ENCODE results near the gene LIME1.

Gene LIME1

DNA sequence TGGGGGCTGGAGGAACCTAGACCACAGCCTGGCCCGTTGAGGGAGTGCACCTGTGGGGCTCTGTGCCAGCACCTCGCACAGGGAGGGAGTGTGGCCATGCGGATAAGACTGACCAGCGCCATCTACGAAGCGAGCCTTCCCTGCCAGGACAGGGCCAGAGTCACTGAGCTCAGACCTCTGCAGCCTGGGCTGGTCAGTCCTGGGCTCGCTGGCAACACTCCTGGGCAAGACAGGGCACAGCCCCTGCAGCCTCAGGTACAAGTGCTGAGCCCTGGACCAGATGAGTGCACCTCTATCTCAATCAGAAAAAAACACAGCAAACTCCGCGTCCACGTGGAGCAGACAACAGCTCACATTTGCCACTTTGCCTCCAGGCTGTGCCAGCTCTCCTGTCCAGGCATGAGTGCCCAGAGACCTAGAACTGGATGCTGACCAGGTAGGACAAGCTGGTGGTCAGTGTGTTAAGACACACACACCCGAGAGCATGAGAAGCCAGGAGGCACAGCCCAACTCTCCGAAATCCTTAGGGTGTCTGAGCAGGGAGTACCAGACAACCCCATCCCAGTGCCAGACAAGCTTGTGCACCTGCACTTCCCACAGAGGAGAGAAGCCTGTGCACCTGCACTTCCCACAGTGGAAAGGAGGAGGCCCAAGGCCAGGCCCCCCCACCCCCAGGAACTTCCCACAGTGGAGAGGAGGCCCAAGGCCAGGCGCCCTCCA lies 33.6 kb upstream of the LIME1 start:
- FAIRE-seq (no peak), DNase-seq (ENCODE audit: insufficient read length, low spot score) (peak; percentile 2)
- TF ChIP-seq, protein P1, sequence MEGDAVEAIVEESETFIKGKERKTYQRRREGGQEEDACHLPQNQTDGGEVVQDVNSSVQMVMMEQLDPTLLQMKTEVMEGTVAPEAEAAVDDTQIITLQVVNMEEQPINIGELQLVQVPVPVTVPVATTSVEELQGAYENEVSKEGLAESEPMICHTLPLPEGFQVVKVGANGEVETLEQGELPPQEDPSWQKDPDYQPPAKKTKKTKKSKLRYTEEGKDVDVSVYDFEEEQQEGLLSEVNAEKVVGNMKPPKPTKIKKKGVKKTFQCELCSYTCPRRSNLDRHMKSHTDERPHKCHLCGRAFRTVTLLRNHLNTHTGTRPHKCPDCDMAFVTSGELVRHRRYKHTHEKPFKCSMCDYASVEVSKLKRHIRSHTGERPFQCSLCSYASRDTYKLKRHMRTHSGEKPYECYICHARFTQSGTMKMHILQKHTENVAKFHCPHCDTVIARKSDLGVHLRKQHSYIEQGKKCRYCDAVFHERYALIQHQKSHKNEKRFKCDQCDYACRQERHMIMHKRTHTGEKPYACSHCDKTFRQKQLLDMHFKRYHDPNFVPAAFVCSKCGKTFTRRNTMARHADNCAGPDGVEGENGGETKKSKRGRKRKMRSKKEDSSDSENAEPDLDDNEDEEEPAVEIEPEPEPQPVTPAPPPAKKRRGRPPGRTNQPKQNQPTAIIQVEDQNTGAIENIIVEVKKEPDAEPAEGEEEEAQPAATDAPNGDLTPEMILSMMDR (IDR thresholded peaks at IDR 0.05; ENCODE audit: insufficient read depth, missing control alignments): no peak

DNA sequence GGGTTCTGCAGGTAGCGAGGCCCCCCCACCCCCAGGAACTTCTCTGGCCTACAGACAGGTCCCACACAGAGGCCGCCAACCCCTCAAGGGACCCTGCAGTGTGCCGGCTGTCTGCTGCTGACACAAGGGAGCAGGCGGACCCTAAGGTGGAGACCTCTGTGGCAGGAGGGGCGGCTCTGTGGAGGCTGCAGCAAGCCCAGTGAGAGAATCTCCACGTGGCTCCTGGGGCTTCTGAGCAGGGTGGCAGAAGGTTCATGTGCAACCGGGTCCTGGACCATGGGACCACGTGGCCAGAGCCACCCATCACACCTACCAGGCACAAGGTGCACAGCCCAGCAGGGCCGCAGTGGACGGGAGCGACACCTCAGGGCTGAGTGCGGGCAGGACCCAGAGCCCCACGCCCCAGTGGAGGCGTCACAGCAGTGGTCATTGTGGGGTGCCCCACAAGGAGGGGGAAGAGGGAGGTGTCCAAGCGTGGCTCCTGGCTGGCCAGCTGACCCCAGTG lies 32.9 kb upstream of the LIME1 start:
- DNase-seq (ENCODE audit: insufficient read length, low spot score): no peak
- FAIRE-seq: no peak
- TF ChIP-seq, protein P1 (IDR thresholded peaks at IDR 0.05; ENCODE audit: insufficient read depth, missing control alignments): no peak

DNA sequence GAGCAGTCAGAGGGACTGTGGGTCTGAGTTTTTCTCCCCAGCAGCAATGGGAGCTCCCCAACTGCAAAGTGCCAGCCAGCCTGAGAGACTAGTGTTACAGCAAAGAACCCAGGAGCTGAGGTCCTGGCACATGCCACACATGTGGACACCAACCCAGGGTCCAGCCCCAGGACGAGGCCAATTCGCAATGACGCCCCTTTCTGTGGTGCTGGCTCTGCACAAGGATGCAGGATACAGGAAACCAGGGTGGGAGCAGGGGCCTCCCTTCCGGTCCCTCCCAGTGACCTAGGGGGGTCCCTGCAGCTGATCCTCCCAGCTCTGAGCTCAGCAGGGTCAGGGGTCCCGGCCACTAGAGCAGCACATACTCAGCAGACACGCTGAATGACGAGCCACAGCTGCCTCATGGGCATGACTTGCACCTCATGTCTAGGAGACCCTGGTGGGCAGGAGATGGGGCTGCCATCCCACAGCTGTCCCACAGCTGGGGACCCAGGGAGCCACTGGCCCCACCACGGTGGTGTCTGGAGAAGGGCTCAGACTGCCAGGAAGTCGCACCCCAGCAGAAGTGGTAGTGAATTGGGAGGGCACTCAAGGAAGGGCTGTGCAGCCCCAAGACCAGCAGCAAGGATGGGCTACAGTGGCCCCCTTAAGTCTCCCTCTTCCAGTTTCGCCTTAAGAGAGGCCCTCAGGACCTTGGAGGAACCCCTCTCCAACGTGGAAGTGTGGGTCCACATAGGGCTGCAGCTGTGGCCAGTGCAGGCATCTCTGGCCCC lies 32.3 kb upstream of the LIME1 start:
- FAIRE-seq (no peak), DNase-seq (ENCODE audit: insufficient read length, low spot score) (no peak)
- TF ChIP-seq, protein P1 (IDR thresholded peaks at IDR 0.05; ENCODE audit: insufficient read depth, missing control alignments): no peak

DNA sequence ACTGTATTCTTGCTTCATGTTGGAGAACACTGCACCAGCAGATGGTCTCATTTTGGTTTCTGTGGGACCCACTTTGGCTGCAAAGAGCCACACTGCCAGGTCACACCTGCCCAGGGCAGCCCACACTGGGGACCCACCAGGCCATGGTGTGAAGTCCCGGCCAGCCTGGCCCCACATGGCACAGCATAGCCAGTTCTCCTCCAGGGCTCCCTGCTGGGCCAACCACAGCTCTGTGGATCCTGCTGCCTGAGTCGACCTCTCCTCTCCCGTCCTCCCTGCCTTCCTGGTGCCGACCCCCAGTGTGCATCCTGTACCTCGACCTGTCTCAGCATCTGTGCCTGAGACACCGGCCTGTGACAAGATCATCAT lies 31.7 kb upstream of the LIME1 start:
- FAIRE-seq (no peak), DNase-seq (ENCODE audit: insufficient read length, low spot score) (no peak)
- TF ChIP-seq, protein P1 (IDR thresholded peaks at IDR 0.05; ENCODE audit: insufficient read depth, missing control alignments): no peak

DNA sequence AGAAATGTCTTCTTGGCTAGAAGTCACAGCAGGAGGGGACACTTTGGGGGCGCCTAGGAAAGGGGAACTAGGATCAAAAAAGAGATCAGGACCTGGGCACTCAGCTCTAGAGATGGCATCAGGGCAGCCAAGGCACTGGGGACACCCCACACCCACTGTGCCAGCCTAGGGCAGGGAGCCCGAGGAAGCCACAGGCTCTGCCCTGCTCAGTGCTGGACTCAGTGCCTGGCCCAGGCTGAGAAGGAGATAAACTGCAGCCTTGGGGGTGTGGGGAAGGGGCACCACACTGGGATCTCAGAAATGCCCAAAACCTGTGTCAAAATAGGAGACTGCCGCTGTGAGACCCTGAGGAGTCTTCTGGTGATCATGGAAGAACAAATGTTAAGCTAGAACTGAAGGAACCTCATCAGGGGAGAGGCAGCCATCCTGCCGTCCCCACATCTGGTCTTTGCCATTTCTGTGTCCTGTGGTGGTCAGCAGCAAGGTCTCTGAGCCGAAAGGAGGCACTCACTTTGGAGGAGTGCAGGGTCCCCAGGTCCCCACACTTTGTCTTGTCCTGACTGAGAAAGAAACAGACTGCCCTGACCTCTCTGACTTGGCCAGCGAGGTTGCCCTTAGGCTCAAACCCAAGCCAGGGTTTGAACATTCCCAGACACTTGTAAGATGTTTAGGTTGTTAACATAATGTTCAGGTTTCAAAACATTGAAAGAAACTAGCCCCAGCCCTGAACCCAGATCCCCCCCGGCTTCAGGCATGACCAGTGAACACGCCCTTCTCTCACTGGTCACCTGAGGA lies 31.0 kb upstream of the LIME1 start:
- no peak for DNase-seq (ENCODE audit: insufficient read length, low spot score)
- TF ChIP-seq, protein P1 (IDR thresholded peaks at IDR 0.05; ENCODE audit: insufficient read depth, missing control alignments): no peak
- no peak for FAIRE-seq

DNA sequence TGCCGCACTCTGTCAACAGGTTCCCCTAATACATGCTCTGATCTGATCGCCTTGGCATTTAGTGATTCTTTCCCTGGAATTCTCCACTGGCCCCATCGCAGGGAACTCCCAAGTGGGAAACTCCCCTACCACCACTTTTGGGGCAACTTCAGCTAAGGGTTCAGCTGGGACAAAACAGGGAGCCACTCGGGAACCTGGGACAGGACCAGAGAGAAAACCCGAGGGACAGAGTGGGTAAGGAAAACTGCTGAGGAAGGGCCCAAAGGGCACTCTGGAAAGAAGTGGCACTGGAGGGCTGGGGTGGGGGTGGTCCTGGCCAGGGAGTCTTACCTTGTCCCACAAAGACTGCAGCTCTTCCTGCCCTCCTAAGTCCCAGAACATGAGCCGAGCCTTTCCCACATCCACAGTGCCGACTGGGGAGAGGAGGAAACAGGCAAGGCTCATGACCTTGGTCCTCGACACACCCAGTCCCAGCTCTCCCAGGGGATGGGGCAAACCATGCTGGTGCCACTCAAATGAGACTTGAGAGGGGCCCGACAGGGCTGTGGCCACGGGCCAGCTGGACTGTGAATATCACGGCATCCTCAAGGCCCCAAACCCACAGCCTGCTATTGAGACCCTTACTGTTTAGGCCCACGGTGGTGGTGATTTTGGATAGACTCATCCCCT lies 30.3 kb upstream of the LIME1 start:
- DNase-seq (ENCODE audit: insufficient read length, low spot score) (no peak), FAIRE-seq (no peak)
- TF ChIP-seq, protein P1 (IDR thresholded peaks at IDR 0.05; ENCODE audit: insufficient read depth, missing control alignments): no peak
